AG04450 (cell line): ENCODE data around the gene DARS2. TPM values are rescaled to one million over a fixed set of nuclear protein-coding genes. Genes with fewer than 3 reads are reported as not detected.

Source experiments
- CTCF ChIA-PET: fragments of 300-600, 350-600 bp; formaldehyde crosslinking; extraction: SDS; loops from one replicate; lab custom pipeline; 2022; ENCODE audit warnings: antibody characterized with exemption, inconsistent platforms; lab: Charles Lee
- POLR2A ChIA-PET: fragments of 350-600 bp; formaldehyde crosslinking; extraction: SDS; loops from one replicate; lab custom pipeline; 2021; ENCODE audit warnings: antibody characterized with exemption, inconsistent platforms; lab: Yijun Ruan, JAX
- DNase-seq: peaks from one replicate; pipeline ENCODE4 v3.0.0-alpha.2; 2011; ENCODE audit warnings: low read depth, low spot score
- H3K27ac ChIP-seq: one replicate; pipeline ENCODE4 v1.5.1; 2012; ENCODE audit warnings: low read depth, low read length, control low read depth
- H3K27me3 ChIP-seq: one replicate; pipeline ENCODE4 v1.6.0; 2012; ENCODE audit warnings: low read length; ENCODE audit not compliant: control insufficient read depth, insufficient read depth
- H3K4me3 ChIP-seq: 2 replicates; pipeline ENCODE4 v1.5.1; 2011; ENCODE audit warnings: mild to moderate bottlenecking, low read depth, low read length, control low read depth
- H3K9me3 ChIP-seq: 2 replicates; pipeline ENCODE4 v1.5.1; 2012; ENCODE audit warnings: low read length; ENCODE audit not compliant: control insufficient read depth, insufficient read depth
- CTCF ChIP-seq: IDR thresholded peaks from 2 replicates; pipeline ENCODE4 v1.5.1; 2011; ENCODE audit warnings: low read depth, low read length, control low read depth, inconsistent platforms
- polyA plus RNA-seq: library from polyadenylated mRNA; depleted of rRNA; stranded (reverse); fragments of >200 nt; gene quantifications from 2 replicates; pipeline ENCODE4 v1.2.3, GENCODE V29; 2011; rRNA removed
- small RNA-seq: library from RNA; depleted of rRNA; stranded (forward); fragments of <200 nt; gene quantifications from one replicate; pipeline ENCODE3, GENCODE V24; 2012; ENCODE audit warnings: low read depth; ENCODE audit not compliant: insufficient read length

DARS2 gene
- polyA plus RNA-seq, 1 experiment, result 25.1 TPM

DNA sequence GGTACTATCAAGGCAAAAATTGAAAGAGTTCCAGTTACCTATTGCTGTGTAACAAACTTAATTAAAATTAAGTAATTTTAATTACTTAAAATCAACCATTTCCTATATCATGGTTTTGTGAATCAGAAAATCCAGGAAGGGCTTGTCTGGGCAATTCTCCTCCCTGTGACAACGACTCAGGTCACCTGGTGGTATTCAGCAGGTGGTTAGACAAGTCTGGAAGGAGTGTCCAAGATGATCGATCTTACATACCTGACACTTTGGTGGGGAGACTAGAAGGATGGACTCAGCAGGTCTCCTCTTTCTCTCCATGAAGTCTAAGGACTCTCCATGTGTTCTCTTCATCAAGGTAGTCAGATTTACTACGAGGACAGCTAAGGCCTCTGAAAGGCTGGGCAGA lies 69.7 kb downstream of the DARS2 start:
- ChIA-PET CTCF (no interaction called here), POLR2A (no interaction called here)
- no peaks in the 10 kb centered on the region for H3K9me3 ChIP-seq
- no peak for TF ChIP-seq CTCF
- H3K27ac ChIP-seq, result no peak overlapping the region
- no peaks in the 10 kb centered on the region for H3K27me3 ChIP-seq
- H3K4me3 ChIP-seq, result no peak overlapping the region
- no peak for DNase-seq

DNA sequence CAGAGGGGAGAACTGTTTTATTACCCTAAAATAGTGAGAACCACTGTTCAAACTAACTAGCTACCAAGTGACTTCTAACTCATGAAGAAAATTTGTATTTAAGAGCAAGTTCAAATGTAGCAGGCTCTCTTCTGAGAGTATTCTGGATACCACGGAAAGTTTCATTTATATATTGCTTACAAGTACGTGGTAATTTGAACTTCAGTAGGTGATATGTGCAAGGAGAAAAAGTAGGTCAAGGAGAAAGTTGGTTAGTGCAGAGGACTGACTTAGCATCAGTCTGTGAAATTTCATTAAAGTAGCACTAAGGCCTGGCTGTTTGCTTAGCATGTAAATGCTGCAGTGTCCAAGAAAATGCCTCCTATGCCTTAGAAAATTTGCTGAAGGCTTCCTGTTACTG lies 76.0 kb downstream of the DARS2 start:
- ChIA-PET POLR2A (no interaction called here), CTCF (no interaction called here)
- no peaks in the 10 kb centered on the region for H3K27me3 ChIP-seq
- no peak overlapping the region for H3K4me3 ChIP-seq
- H3K27ac ChIP-seq, result no peak overlapping the region
- H3K9me3 ChIP-seq, result no peaks in the 10 kb centered on the region
- no peak for TF ChIP-seq CTCF
- no peak for DNase-seq

GRCh38 chr1:173900992-173901391 lies 76.5 kb downstream of the DARS2 start:
- CTCF ChIA-PET, result no interaction called here
- TF ChIP-seq CTCF, result no peak

GRCh38 chr1:173903827-173904531 lies 79.5 kb downstream of the DARS2 start:
- Histone ChIP-seq H3K4me3 (no peak overlapping the region), H3K9me3 (no peaks in the 10 kb centered on the region), H3K27ac (no peak overlapping the region), H3K27me3 (no peaks in the 10 kb centered on the region)
- no peak for DNase-seq
- POLR2A ChIA-PET, result no interaction called here
- CTCF ChIA-PET, result no interaction called here
- no peak for TF ChIP-seq CTCF

More at GRCh38 chr1:173900992-173901391, 76.5 kb downstream of the DARS2 start:
- DNase-seq, result no peak
- no peak overlapping the region for H3K4me3 ChIP-seq
- no peak overlapping the region for H3K27ac ChIP-seq
- H3K9me3 ChIP-seq, result no peaks in the 10 kb centered on the region
- H3K27me3 ChIP-seq, result no peaks in the 10 kb centered on the region
- POLR2A ChIA-PET, result no interaction called here

Small RNA genes lying within 50 kb of the gene (small RNA-seq; reads per million reads assigned to genes)
- gene RF00019, result not detected

Other genes with a start within 250 kb of the DARS2 start
- not detected in 2 replicates for gene SLC9C2, start 221.6 kb upstream of the DARS2 start, polyA plus RNA-seq
- not detected in 2 replicates for gene TEX50, start 189.3 kb upstream of the DARS2 start, polyA plus RNA-seq
- gene ANKRD45, start 154.8 kb upstream of the DARS2 start, polyA plus RNA-seq, result 0.17 and 0.29 TPM in 2 replicates
- 17.6 and 19.7 TPM in 2 replicates for gene KLHL20, start 109.7 kb upstream of the DARS2 start, polyA plus RNA-seq
- 5.8 and 8.7 TPM in 2 replicates for gene CENPL, start 210 bp downstream of the DARS2 start, polyA plus RNA-seq
- 976 and 1,191 TPM in 2 replicates for gene GAS5, start 43.3 kb downstream of the DARS2 start, polyA plus RNA-seq
- 2.4 and 2.8 TPM in 2 replicates for gene ZBTB37, start 43.7 kb downstream of the DARS2 start, polyA plus RNA-seq
- 0.09 and 0.16 TPM in 2 replicates for gene SERPINC1, start 92.7 kb downstream of the DARS2 start, polyA plus RNA-seq
- gene RC3H1, start 197.7 kb downstream of the DARS2 start, polyA plus RNA-seq, result 13.3 and 13.9 TPM in 2 replicates